GM18498 (cell line): ENCODE measurements around the gene CDY1.
"Not testable (repeated sequence)": the region's sequence is repeated elsewhere in the genome, so short reads cannot be mapped to it uniquely, and the experiment has no call there.

Source experiments
- ATAC-seq: cut with Tn5 transposase; IDR thresholded peaks from one replicate; pipeline ENCODE4 v1.9.1; 2021; ENCODE audit warnings: mild to moderate bottlenecking, moderate library complexity; ENCODE audit not compliant: unreplicated experiment

The CDY1 gene, protein sequence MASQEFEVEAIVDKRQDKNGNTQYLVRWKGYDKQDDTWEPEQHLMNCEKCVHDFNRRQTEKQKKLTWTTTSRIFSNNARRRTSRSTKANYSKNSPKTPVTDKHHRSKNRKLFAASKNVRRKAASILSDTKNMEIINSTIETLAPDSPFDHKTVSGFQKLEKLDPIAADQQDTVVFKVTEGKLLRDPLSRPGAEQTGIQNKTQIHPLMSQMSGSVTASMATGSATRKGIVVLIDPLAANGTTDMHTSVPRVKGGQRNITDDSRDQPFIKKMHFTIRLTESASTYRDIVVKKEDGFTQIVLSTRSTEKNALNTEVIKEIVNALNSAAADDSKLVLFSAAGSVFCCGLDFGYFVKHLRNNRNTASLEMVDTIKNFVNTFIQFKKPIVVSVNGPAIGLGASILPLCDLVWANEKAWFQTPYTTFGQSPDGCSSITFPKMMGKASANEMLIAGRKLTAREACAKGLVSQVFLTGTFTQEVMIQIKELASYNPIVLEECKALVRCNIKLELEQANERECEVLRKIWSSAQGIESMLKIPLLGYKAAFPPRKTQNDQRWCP

GRCh38 chrY:25621817-25622216, at the start of gene CDY1:
TSS of gene CDY1 (plus strand) at chrY:25622117. CDS start at chrY:25622443, 326 bp downstream.
- not testable (repeated sequence) for ATAC-seq

- not testable (repeated sequence) for ATAC-seq
Measured at GRCh38 chrY:25593336-25593735, 28.6 kb upstream of the CDY1 start.

DNA sequence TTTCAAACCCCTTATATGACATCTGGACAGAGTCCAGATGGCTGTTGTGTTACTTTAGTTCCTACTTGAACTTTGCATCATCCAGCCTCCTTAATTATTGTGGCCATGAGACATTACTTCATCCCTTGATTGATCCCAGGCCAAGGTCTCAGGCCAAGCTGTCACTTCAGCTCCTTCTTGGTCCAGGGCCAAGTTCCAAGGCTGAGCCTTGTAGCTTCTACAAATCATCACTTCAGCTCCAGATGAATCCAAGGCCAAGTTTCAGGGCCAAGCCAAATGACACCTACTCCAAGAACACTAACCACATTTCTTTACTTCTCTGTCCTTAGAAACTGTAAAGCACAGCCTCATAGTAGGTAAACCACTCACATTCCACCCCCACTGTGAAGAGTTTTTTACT, 1.7 kb upstream of the CDY1 start:
- not testable (repeated sequence) for ATAC-seq

GRCh38 chrY:25626524-25626923, 4.6 kb downstream of the CDY1 start:
- not testable (repeated sequence) for ATAC-seq

GRCh38 chrY:25630383-25631112, 8.6 kb downstream of the CDY1 start:
- ATAC-seq: not testable (repeated sequence)

- not testable (repeated sequence) for ATAC-seq
Measured at GRCh38 chrY:25639852-25640251, 17.9 kb downstream of the CDY1 start.

DNA sequence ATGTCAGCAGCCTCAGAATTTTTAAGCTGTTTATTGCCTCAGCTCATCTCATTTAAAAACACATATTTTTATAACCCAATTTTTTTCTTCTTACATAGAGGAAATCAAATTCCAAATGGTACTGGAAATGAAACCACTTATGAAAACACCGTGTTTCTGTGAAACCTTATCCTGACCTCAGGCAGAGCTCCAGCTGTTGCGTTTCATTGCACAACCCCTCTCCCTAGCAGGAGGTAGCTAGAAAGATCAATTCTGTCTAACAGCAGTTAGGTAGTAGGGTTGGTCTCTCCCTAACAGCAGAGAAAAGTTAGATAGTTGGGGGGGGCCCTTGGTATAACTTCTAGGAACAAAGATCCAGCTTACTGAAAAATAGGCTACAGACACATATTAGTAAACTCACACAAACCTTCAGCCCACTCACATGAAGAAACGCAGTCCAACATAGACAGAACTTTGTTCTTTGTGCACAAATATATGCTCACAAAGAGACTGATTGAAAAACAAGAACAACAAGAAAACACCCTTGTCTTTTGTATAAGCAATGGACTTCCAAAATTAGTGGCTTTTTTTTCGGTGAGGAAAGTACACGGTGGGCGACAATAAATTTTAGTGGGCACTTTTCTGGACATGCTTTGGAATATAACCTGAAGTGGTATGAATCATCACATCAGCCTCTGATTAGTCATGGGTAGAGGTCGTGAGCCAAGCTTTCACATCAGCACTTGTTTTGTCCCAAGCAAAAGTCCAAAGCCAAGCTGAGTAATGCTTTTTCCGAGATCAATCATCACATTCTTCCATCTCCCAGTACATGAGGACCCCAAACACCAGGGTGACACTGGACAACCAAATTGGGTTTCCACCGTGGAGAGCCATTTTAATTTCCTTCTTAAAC, 21.4 kb downstream of the CDY1 start:
- ATAC-seq: not testable (repeated sequence)
